ENCODE data around the gene FHOD3.

The FHOD3 gene

DNA sequence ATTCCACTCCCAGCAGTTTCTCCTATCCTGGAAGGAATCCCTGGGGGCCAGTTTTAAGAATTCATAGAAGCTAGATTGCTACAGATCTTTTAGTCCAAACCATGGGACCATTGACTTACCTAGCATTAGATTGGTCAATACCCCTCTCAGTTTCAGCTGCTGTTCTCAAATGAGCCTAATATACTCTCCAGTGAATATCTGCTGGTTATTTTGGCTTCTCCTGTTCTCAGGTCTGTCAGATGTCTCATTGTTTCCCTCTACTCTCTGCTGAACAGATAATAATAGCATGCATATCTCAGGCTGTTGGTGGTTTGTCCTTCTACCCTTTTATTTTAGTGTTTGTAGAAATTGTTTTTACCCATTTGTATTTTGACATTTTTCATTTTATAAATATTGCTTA, 99.5 kb downstream of the FHOD3 start:
- Histone ChIP-seq H3K4me3 (ENCODE audit: low read depth, low read length) (no peak overlapping the region), H3K27me3 (ENCODE audit: control insufficient read depth, insufficient read depth, low read length) (no peaks in the 10 kb centered on the region), H3K27ac (ENCODE audit: low read depth, low read length) (no peak overlapping the region), H3K36me3 (ENCODE audit: control insufficient read depth, insufficient read depth, low read length) (no peaks in the 10 kb centered on the region), H3K9ac (ENCODE audit: low read depth, low read length) (no peak overlapping the region), H3K9me3 (ENCODE audit: control insufficient read depth, insufficient read depth, low read length) (peaks cover 8% of the 10 kb centered on the region; the same call in 1 of the 2 replicates), H3K4me1 (ENCODE audit: control insufficient read depth, insufficient read depth, low read length) (no peaks in the 10 kb centered on the region)

DNA sequence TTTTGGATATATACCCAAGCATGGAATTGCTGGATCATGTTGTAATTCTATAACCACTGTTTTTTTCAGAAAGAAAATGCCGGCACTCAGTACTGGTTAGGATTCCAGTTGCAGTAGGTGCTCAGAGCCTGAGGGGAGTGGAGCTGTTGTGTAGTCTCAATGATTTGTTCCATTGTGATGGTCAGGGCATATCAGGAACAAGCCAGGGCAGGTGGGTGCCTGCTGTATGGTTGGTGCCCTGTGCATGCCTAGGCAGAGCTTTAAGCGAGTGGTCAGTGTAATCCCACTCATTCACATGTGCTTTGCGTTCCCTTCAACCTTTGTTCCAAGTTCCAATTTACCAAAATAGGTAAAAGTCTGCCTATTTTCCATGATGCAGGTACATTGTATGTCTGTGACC, 100.9 kb downstream of the FHOD3 start:
- Histone ChIP-seq H3K27me3 (ENCODE audit: control insufficient read depth, insufficient read depth, low read length) (no peaks in the 10 kb centered on the region), H3K27ac (ENCODE audit: low read depth, low read length) (no peak overlapping the region)

DNA sequence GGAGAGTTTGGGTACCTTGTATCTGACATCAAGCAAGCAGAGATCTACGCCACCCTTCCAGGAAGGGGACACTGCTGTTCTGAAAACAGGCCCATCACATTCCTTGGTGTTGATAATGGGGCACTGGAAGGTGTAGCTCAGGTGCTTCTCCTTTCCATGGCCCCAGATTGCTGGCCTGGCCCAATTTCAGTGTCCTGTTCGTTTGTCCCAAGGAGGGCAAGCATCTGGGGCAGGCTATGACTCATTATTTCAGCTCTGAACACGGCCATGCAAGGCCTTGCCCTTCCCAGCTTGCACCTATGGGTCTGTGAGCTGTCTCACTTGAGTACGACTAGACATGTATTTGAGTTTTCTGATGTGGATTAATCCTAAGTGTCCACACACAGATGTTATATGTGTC, 101.5 kb downstream of the FHOD3 start:
- Histone ChIP-seq H3K9ac (ENCODE audit: low read depth, low read length) (no peak overlapping the region), H3K9me3 (ENCODE audit: control insufficient read depth, insufficient read depth, low read length) (peaks cover 8% of the 10 kb centered on the region; the same call in 1 of the 2 replicates), H3K4me1 (ENCODE audit: control insufficient read depth, insufficient read depth, low read length) (no peaks in the 10 kb centered on the region; the same call in 1 of the 2 replicates), H3K27me3 (ENCODE audit: control insufficient read depth, insufficient read depth, low read length) (no peaks in the 10 kb centered on the region), H3K36me3 (ENCODE audit: control insufficient read depth, insufficient read depth, low read length) (no peaks in the 10 kb centered on the region), H3K4me3 (ENCODE audit: low read depth, low read length) (no peak overlapping the region), H3K27ac (ENCODE audit: low read depth, low read length) (no peak overlapping the region)

More for the DNA sequence above, 100.9 kb downstream of the FHOD3 start:
- H3K4me1 ChIP-seq (ENCODE audit: control insufficient read depth, insufficient read depth, low read length) = no peaks in the 10 kb centered on the region; the same call in 1 of the 2 replicates
- H3K36me3 ChIP-seq (ENCODE audit: control insufficient read depth, insufficient read depth, low read length) = no peaks in the 10 kb centered on the region
- peaks cover 8% of the 10 kb centered on the region; the same call in 1 of the 2 replicates for H3K9me3 ChIP-seq (ENCODE audit: control insufficient read depth, insufficient read depth, low read length)
- H3K4me3 ChIP-seq (ENCODE audit: low read depth, low read length) = no peak overlapping the region
- no peak overlapping the region for H3K9ac ChIP-seq (ENCODE audit: low read depth, low read length)

DNA sequence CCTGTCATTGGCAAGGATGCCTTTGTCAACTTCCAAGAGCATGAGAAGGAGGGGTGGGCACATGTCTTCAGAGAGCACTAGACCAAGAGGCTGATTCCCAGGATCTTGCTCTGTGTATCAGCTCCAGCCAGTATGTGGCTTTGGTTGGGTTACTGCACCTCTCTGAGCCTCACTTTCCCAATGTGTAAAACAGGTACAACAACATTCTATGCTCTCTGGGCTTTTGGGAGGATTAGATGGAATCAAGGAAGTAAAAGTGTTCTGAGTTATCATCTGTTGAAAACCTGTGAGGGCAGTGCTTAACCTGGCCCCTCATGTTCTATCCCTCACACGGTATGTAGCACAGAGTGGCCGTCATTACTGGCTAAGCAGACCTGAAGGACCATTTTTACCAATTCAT, 103.9 kb downstream of the FHOD3 start:
- H3K9ac ChIP-seq (ENCODE audit: low read depth, low read length) = no peak overlapping the region
- no peak overlapping the region for H3K4me3 ChIP-seq (ENCODE audit: low read depth, low read length)
- no peaks in the 10 kb centered on the region for H3K9me3 ChIP-seq (ENCODE audit: control insufficient read depth, insufficient read depth, low read length)
- H3K4me1 ChIP-seq (ENCODE audit: control insufficient read depth, insufficient read depth, low read length) = no peaks in the 10 kb centered on the region; the same call in 1 of the 2 replicates
- H3K27me3 ChIP-seq (ENCODE audit: control insufficient read depth, insufficient read depth, low read length) = no peaks in the 10 kb centered on the region
- no peaks in the 10 kb centered on the region for H3K36me3 ChIP-seq (ENCODE audit: control insufficient read depth, insufficient read depth, low read length)
- H3K27ac ChIP-seq (ENCODE audit: low read depth, low read length) = no peak overlapping the region

DNA sequence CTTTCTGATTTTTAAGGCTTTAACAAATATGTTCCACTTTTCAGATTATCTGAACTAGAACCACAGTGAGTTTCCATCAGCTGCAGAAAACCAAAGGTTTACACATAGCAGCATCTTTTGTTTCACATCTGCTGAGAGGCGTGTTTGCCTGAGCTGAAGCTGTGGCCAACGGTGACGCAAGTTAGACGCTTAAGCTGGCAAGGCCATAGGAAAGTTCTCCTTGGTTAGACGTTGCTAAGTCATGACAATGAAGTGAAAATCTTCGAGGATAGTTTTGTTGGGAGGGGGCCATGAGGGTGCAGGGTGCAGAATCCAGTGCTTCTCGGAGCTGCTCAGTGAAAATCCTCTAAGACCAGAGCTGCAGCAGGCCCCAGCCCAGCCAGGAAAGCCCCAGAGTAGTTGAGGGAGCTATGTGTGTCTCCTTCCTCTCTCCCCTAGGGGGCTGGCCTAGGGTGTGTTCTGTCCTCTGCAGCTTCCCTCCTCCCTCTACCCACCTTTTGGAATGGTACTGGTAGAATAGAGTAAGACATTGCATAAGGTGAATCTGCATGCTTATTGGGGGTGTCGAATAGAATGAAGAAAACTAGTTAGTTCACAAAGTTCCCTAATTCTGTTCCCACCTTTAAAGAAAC, 105.4 kb downstream of the FHOD3 start:
- H3K27me3 ChIP-seq (ENCODE audit: control insufficient read depth, insufficient read depth, low read length) = no peaks in the 10 kb centered on the region
- H3K27ac ChIP-seq (ENCODE audit: low read depth, low read length) = no peak overlapping the region
- H3K9ac ChIP-seq (ENCODE audit: low read depth, low read length) = no peak overlapping the region

DNA sequence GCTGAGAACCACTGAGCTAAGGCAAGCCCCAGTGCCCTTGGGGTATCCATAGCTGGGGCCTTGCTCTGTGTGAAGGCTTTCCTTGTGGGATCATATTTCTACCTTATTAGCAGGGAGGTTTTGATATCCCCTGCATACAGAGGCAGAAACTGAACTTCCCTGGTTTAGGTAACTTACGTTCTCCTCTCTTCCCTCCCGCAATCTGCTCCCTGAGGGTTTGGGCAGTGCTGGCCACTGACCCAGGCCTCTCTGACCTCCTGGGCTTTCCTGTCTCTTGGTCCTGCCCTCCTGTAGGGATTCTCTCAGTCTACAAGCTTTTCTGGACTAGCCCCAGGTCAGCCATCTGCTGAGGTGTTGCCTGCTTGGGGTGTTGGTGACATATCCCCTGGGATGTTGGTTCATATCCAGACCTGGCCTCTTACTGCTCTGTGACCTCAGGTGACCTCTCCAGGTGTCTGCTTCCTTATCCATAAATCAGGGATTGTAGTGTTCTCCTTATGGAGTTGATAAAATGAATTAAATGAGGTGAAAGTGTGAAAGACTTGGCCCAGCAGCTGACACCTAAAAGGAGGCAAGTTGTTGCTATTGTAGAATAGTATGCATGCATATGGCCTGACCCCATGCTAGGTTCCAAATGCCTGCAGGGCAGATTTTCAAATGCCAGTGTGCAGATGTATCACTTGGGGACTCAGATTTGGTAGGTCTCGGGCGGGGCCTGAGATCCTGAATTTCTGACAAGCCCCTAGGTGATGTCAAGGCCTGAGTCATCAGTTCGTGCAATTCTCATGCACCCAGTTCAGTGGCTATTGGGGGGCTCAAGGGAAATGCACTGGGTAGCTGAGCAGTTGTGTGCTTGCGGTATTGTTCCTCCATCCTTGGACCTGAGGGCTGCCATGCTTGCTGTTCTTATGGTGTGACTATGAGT, 106.6 kb downstream of the FHOD3 start:
- H3K27me3 ChIP-seq (ENCODE audit: control insufficient read depth, insufficient read depth, low read length) = no peaks in the 10 kb centered on the region
- no peak overlapping the region for H3K9ac ChIP-seq (ENCODE audit: low read depth, low read length)
- H3K36me3 ChIP-seq (ENCODE audit: control insufficient read depth, insufficient read depth, low read length) = no peaks in the 10 kb centered on the region
- no peak overlapping the region for H3K27ac ChIP-seq (ENCODE audit: low read depth, low read length)
- no peak overlapping the region for H3K4me3 ChIP-seq (ENCODE audit: low read depth, low read length)
- H3K9me3 ChIP-seq (ENCODE audit: control insufficient read depth, insufficient read depth, low read length) = no peaks in the 10 kb centered on the region
- H3K4me1 ChIP-seq (ENCODE audit: control insufficient read depth, insufficient read depth, low read length) = no peaks in the 10 kb centered on the region; the same call in 1 of the 2 replicates

More for the DNA sequence above, 105.4 kb downstream of the FHOD3 start:
- H3K4me1 ChIP-seq (ENCODE audit: control insufficient read depth, insufficient read depth, low read length) = no peaks in the 10 kb centered on the region; the same call in 1 of the 2 replicates
- no peaks in the 10 kb centered on the region for H3K9me3 ChIP-seq (ENCODE audit: control insufficient read depth, insufficient read depth, low read length)
- no peak overlapping the region for H3K4me3 ChIP-seq (ENCODE audit: low read depth, low read length)
- no peaks in the 10 kb centered on the region for H3K36me3 ChIP-seq (ENCODE audit: control insufficient read depth, insufficient read depth, low read length)

DNA sequence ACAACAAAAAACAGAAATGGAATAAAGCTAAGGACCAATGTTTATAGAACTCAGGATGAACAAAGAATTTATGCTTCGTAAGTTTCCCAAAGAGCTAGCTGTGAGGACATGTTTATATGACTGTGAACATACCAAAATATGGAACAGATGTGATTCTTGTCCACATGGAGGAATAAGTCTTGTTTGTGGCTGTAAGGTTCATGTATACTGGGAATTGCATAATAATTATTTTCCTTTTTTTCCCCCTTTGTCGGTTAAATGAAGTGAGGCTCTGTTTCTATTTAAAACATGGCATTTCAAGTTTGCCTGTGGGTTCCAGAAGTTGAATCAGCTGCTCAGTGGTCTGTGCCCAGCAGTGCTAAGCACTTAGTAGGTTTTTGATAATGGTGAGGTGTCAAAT, 108.1 kb downstream of the FHOD3 start:
- no peak overlapping the region for H3K4me3 ChIP-seq (ENCODE audit: low read depth, low read length)
- H3K27me3 ChIP-seq (ENCODE audit: control insufficient read depth, insufficient read depth, low read length) = no peaks in the 10 kb centered on the region
- no peaks in the 10 kb centered on the region; the same call in 1 of the 2 replicates for H3K4me1 ChIP-seq (ENCODE audit: control insufficient read depth, insufficient read depth, low read length)
- H3K9ac ChIP-seq (ENCODE audit: low read depth, low read length) = no peak overlapping the region
- H3K27ac ChIP-seq (ENCODE audit: low read depth, low read length) = no peak overlapping the region
- no peaks in the 10 kb centered on the region for H3K9me3 ChIP-seq (ENCODE audit: control insufficient read depth, insufficient read depth, low read length)
- no peaks in the 10 kb centered on the region for H3K36me3 ChIP-seq (ENCODE audit: control insufficient read depth, insufficient read depth, low read length)

DNA sequence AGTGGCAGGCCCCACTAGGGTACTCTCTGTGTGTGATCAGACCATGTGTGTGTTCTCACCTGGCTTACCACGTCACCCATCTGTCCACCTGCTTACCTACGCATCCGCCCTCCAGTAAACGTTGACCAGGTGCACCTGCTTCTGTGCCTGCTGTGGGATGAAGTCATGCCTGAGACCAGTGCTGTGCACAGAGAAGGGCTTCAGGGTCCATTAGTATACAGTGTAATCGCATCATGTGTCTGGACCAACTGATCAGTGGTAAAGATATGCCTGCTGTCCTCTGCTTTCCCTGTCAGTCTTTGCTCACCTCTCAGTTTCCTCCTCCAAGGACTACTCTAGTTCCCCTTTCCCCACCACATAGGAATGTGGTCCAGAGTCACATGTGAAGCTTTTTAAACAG, 109.3 kb downstream of the FHOD3 start:
- Histone ChIP-seq H3K4me1 (ENCODE audit: control insufficient read depth, insufficient read depth, low read length) (no peaks in the 10 kb centered on the region; the same call in 1 of the 2 replicates), H3K27me3 (ENCODE audit: control insufficient read depth, insufficient read depth, low read length) (no peaks in the 10 kb centered on the region), H3K9me3 (ENCODE audit: control insufficient read depth, insufficient read depth, low read length) (no peaks in the 10 kb centered on the region), H3K27ac (ENCODE audit: low read depth, low read length) (no peak overlapping the region), H3K36me3 (ENCODE audit: control insufficient read depth, insufficient read depth, low read length) (no peaks in the 10 kb centered on the region), H3K9ac (ENCODE audit: low read depth, low read length) (no peak overlapping the region), H3K4me3 (ENCODE audit: low read depth, low read length) (no peak overlapping the region)

DNA sequence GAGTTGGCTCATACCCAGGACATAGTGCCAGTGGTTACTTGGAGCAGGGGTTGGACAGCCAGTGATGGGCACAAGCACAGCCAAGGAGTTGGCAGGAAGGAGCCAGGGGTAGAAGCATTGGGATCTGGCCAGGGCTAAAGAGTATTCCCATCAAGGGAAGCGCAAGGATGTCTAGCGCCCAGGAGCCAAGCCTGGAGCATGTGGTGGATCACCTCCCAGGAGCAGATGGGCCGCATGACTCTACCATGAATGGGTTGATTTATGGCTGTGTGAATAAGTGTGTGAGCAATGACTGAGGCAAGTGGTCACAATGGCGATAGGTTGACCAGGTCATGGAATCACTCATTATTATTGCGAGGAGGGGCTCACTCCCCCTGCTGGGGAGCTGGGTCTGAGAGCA, 111.1 kb downstream of the FHOD3 start:
- Histone ChIP-seq H3K9me3 (ENCODE audit: control insufficient read depth, insufficient read depth, low read length) (no peaks in the 10 kb centered on the region), H3K27ac (ENCODE audit: low read depth, low read length) (no peak overlapping the region), H3K27me3 (ENCODE audit: control insufficient read depth, insufficient read depth, low read length) (no peaks in the 10 kb centered on the region), H3K4me3 (ENCODE audit: low read depth, low read length) (no peak overlapping the region), H3K9ac (ENCODE audit: low read depth, low read length) (no peak overlapping the region), H3K36me3 (ENCODE audit: control insufficient read depth, insufficient read depth, low read length) (no peaks in the 10 kb centered on the region), H3K4me1 (ENCODE audit: control insufficient read depth, insufficient read depth, low read length) (no peaks in the 10 kb centered on the region)

DNA sequence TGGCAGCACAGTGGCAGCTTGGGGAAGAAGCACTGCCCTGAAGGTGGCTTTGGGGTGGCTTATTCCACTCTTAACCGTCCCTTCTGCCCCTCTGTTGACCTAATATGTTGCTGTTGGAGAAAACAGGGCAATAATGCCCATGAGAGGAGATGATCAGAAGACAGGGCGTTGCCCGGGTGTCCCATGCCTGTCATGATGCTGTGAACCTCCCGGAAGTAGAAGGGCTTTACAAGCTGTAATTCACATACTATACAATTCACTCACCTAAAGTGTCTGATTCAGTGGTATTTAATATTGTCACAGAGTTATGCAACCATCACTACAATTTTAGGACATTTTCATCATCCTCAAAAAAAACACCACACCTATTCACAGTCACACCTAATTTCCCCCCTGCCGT, 112.3 kb downstream of the FHOD3 start:
- no peaks in the 10 kb centered on the region for H3K36me3 ChIP-seq (ENCODE audit: control insufficient read depth, insufficient read depth, low read length)
- H3K9me3 ChIP-seq (ENCODE audit: control insufficient read depth, insufficient read depth, low read length) = no peaks in the 10 kb centered on the region
- no peak overlapping the region for H3K27ac ChIP-seq (ENCODE audit: low read depth, low read length)
- no peaks in the 10 kb centered on the region for H3K4me1 ChIP-seq (ENCODE audit: control insufficient read depth, insufficient read depth, low read length)
- no peak overlapping the region for H3K4me3 ChIP-seq (ENCODE audit: low read depth, low read length)
- H3K27me3 ChIP-seq (ENCODE audit: control insufficient read depth, insufficient read depth, low read length) = no peaks in the 10 kb centered on the region
- no peak overlapping the region for H3K9ac ChIP-seq (ENCODE audit: low read depth, low read length)

DNA sequence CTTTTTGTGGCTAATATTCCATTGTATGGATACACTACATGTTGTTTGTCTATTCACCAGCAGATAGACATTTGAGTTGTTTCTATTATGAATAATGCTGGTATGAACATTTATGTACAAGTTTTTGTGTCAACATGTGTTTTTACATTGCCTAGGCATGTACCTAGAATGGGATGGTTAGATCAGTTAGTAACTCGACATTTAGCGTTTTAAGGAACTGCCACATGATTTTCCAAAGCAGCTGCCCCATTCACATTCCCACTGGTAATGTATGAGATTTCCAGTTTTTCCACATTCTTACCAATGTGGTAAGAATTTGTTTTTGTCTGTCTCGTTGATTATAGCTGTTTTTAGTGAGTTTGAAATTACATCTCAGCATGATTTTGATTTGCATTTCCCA, 112.8 kb downstream of the FHOD3 start:
- no peaks in the 10 kb centered on the region for H3K4me1 ChIP-seq (ENCODE audit: control insufficient read depth, insufficient read depth, low read length)
- H3K27me3 ChIP-seq (ENCODE audit: control insufficient read depth, insufficient read depth, low read length) = no peaks in the 10 kb centered on the region
- no peaks in the 10 kb centered on the region for H3K9me3 ChIP-seq (ENCODE audit: control insufficient read depth, insufficient read depth, low read length)
- H3K36me3 ChIP-seq (ENCODE audit: control insufficient read depth, insufficient read depth, low read length) = no peaks in the 10 kb centered on the region
- H3K27ac ChIP-seq (ENCODE audit: low read depth, low read length) = no peak overlapping the region
- no peak overlapping the region for H3K9ac ChIP-seq (ENCODE audit: low read depth, low read length)
- no peak overlapping the region for H3K4me3 ChIP-seq (ENCODE audit: low read depth, low read length)
